Naive thymus-derived CD8-positive, alpha-beta T cell (primary cell): ENCODE results near the gene TMEM31. TPM values are rescaled to one million over a fixed set of nuclear protein-coding genes. Genes with fewer than 3 reads are reported as not detected.

Source experiments
- ATAC-seq, 2 donors: fragments of 150-1000 bp; cut with Tn5 transposase in 1 of 2; sonication (Bioruptor Pico), chemical (Tn5 transposase) in 1 of 2; 1 replicate in 1 of 2; 2 replicates in 1 of 2; pipeline ENCODE4 v1.10.0; 2021; ENCODE audit warnings: mild to moderate bottlenecking in 2 of 2, moderate library complexity in 2 of 2
- POLR2A ChIA-PET: fragments of 350-600 bp; sonication (Branson Sonifier 250); formaldehyde crosslinking; loops from one replicate; lab custom pipeline; 2021; ENCODE audit warnings: antibody characterized with exemption; lab: Charles Lee
- DNase-seq, 10 donors: peaks; one replicate each; pipeline versions ENCODE4 v3.0.0 to v3.0.0-alpha.2; 2020 to 2022
- H3K27ac Mint-ChIP-seq, 10 donors: one replicate each; pipeline ENCODE4 v1.8.0; 2020 to 2022; ENCODE audit warnings: mild to moderate bottlenecking in 10 of 10, mixed read lengths in 10 of 10, moderate library complexity in 4 of 10, inconsistent platforms in 1 of 10
- H3K27me3 Mint-ChIP-seq, 5 donors: one replicate each; pipeline ENCODE4 v1.8.0; 2021 to 2022; ENCODE audit warnings: mixed read lengths in 5 of 5
- H3K36me3 Mint-ChIP-seq, 3 donors: one replicate each; pipeline ENCODE4 v1.8.0; 2020 to 2022; ENCODE audit warnings: mixed read lengths in 3 of 3, mild to moderate bottlenecking in 2 of 3, inconsistent platforms in 1 of 3
- H3K4me1 Mint-ChIP-seq, 4 donors: one replicate each; pipeline ENCODE4 v1.8.0; 2021 to 2022; ENCODE audit warnings: mixed read lengths in 4 of 4
- H3K4me3 Mint-ChIP-seq, 10 donors: one replicate each; pipeline ENCODE4 v1.8.0; 2020 to 2022; ENCODE audit warnings: mild to moderate bottlenecking in 10 of 10, mixed read lengths in 10 of 10, moderate library complexity in 6 of 10, inconsistent platforms in 1 of 10
- H3K9me3 Mint-ChIP-seq, 9 donors: one replicate each; pipeline ENCODE4 v1.8.0; 2020 to 2022; ENCODE audit warnings: mixed read lengths in 9 of 9, mild to moderate bottlenecking in 3 of 9, inconsistent platforms in 1 of 9, moderate library complexity in 1 of 9
- polyA plus RNA-seq, 3 donors: library from polyadenylated mRNA; unstranded; fragments of 300-500 nt; fragmentation: Illumina TruSeq; gene quantifications; one replicate each; pipeline ENCODE4 v1.2.3, GENCODE V29; 2021
- total RNA-seq, 8 experiments: library from RNA in 2 of 8; stranded (reverse) in 2 of 8; gene quantifications; one replicate each; pipeline ENCODE4 v1.2.3 and lab custom pipeline; 2021 to 2026

TMEM31 gene
- not detected for total RNA-seq
- polyA plus RNA-seq = not detected
- total RNA-seq (lab: John Stamatoyannopoulos, UW) = 0 reads per million in 6 experiments

- H3K27me3 Mint-ChIP-seq = peaks cover 0 to 4% (median 0%) of the 10 kb centered on the region in 5 donors
- DNase-seq (no peak), ATAC-seq (no peak)
- POLR2A ChIA-PET = interaction anchor here (0.6 kb wide), 1 partner anchor 1001 kb away, joined by 3 read pairs; no protein-coding TSS in a partner anchor
- no peak within 1 kb of the TSS for H3K4me3 Mint-ChIP-seq
- H3K4me1 Mint-ChIP-seq = peaks cover 0 to 2% (median under 1%) of the 10 kb centered on the region in 4 donors
- peaks cover 0 to 1% (median 0%) of the 10 kb centered on the region in 3 donors for H3K36me3 Mint-ChIP-seq
- H3K27ac Mint-ChIP-seq = no peak within 1 kb of the TSS
- no peaks in the 10 kb centered on the region for H3K9me3 Mint-ChIP-seq
Measured at GRCh38 chrX:103710609-103711008, at the start of gene TMEM31. TMEM31 (plus strand) TSS chrX:103710909; CDS start chrX:103712259, 1,350 bp downstream.

GRCh38 chrX:103663981-103664762 is 46.5 kb upstream of the TMEM31 start:
- no peaks in the 10 kb centered on the region for H3K36me3 Mint-ChIP-seq
- no peak for DNase-seq
- no peak overlapping the region for H3K27ac Mint-ChIP-seq
- peak overlapping the region in 1 of 10 donors; percentile 49 for H3K4me3 Mint-ChIP-seq
- no peaks in the 10 kb centered on the region for H3K9me3 Mint-ChIP-seq
- H3K4me1 Mint-ChIP-seq = peaks cover 0 to 2% (median 2%) of the 10 kb centered on the region in 4 donors
- peaks cover 5 to 31% (median 9%) of the 10 kb centered on the region in 5 donors for H3K27me3 Mint-ChIP-seq
- ATAC-seq = no peak
- POLR2A ChIA-PET = no interaction called here

GRCh38 chrX:103666202-103667107 is 44.3 kb upstream of the TMEM31 start:
- H3K36me3 Mint-ChIP-seq = no peaks in the 10 kb centered on the region
- POLR2A ChIA-PET = no interaction called here
- no peak overlapping the region for H3K4me3 Mint-ChIP-seq
- H3K27ac Mint-ChIP-seq = peak overlapping the region in 2 of 10 donors; percentile 20 to 54
- no peaks in the 10 kb centered on the region for H3K9me3 Mint-ChIP-seq
- no peak for DNase-seq
- no peak for ATAC-seq
- H3K4me1 Mint-ChIP-seq = peaks cover 0 to 2% (median 2%) of the 10 kb centered on the region in 4 donors
- peaks cover 4 to 17% (median 9%) of the 10 kb centered on the region in 5 donors for H3K27me3 Mint-ChIP-seq

GRCh38 chrX:103669745-103670144 is 41.0 kb upstream of the TMEM31 start:
- POLR2A ChIA-PET = no interaction called here
- ATAC-seq = no peak
- Mint-ChIP-seq H3K27ac (no peak overlapping the region), H3K4me3 (no peak overlapping the region), H3K9me3 (no peaks in the 10 kb centered on the region), H3K27me3 (peaks cover 0 to 5% (median 0%) of the 10 kb centered on the region in 5 donors), H3K36me3 (peaks cover 0 to 3% (median 0%) of the 10 kb centered on the region in 3 donors), H3K4me1 (no peaks in the 10 kb centered on the region)
- DNase-seq = no peak

GRCh38 chrX:103674531-103675454 is 35.9 kb upstream of the TMEM31 start:
- ATAC-seq = peak in 1 of 2 donors; percentile 33
- H3K9me3 Mint-ChIP-seq = no peaks in the 10 kb centered on the region
- peaks cover 0 to 8% (median 6%) of the 10 kb centered on the region in 4 donors for H3K4me1 Mint-ChIP-seq
- peaks cover 0 to 49% (median 2%) of the 10 kb centered on the region in 3 donors for H3K36me3 Mint-ChIP-seq
- DNase-seq = no peak
- H3K4me3 Mint-ChIP-seq = no peak overlapping the region
- no peaks in the 10 kb centered on the region for H3K27me3 Mint-ChIP-seq
- peak overlapping the region in 1 of 10 donors; percentile 80 for H3K27ac Mint-ChIP-seq
- POLR2A ChIA-PET = no interaction called here

- POLR2A ChIA-PET = no interaction called here
- ATAC-seq (no peak), DNase-seq (no peak)
- H3K4me3 Mint-ChIP-seq = no peak overlapping the region
- peaks cover 0 to 8% (median 7%) of the 10 kb centered on the region in 4 donors for H3K4me1 Mint-ChIP-seq
- H3K27ac Mint-ChIP-seq = peak overlapping the region in 1 of 10 donors; percentile 56
- H3K27me3 Mint-ChIP-seq = no peaks in the 10 kb centered on the region
- H3K36me3 Mint-ChIP-seq = peaks cover 0 to 66% (median 2%) of the 10 kb centered on the region in 3 donors
- no peaks in the 10 kb centered on the region for H3K9me3 Mint-ChIP-seq
Measured at GRCh38 chrX:103678199-103678993, 32.3 kb upstream of the TMEM31 start.

- DNase-seq (no peak), ATAC-seq (no peak)
- Mint-ChIP-seq H3K36me3 (peaks cover 0 to 62% (median 2%) of the 10 kb centered on the region in 3 donors), H3K27ac (no peak overlapping the region), H3K9me3 (no peaks in the 10 kb centered on the region), H3K4me3 (no peak overlapping the region), H3K4me1 (peaks cover 11 to 19% (median 13%) of the 10 kb centered on the region in 4 donors), H3K27me3 (no peaks in the 10 kb centered on the region)
- POLR2A ChIA-PET = no interaction called here
Measured at GRCh38 chrX:103681443-103681842, 29.3 kb upstream of the TMEM31 start.

- DNase-seq (no peak), ATAC-seq (no peak)
- Mint-ChIP-seq H3K27me3 (no peaks in the 10 kb centered on the region), H3K4me1 (peaks cover 5 to 13% (median 11%) of the 10 kb centered on the region in 4 donors), H3K4me3 (peak overlapping the region in 7 of 10 donors; percentile 51 to 81 (median 77)), H3K36me3 (peaks cover 0 to 33% (median 0%) of the 10 kb centered on the region in 3 donors), H3K27ac (peak overlapping the region in 4 of 10 donors; percentile 82 to 90 (median 88)), H3K9me3 (no peaks in the 10 kb centered on the region)
- POLR2A ChIA-PET = no interaction called here
Measured at GRCh38 chrX:103685396-103685795, 25.3 kb upstream of the TMEM31 start.

GRCh38 chrX:103686199-103687072 is 24.3 kb upstream of the TMEM31 start, which contains the start of gene MORF4L2:
MORF4L2 (minus strand) TSS chrX:103686699; CDS start chrX:103677027, 9,672 bp downstream.
- Mint-ChIP-seq H3K4me3 (peak within 1 kb of the TSS in 7 of 10 donors; percentile 51 to 81 (median 77)), H3K27me3 (no peaks in the 10 kb centered on the region), H3K4me1 (peaks cover 5 to 13% (median 10%) of the 10 kb centered on the region in 4 donors), H3K27ac (peak within 1 kb of the TSS in 6 of 10 donors; percentile 7 to 90 (median 84)), H3K36me3 (peaks cover 0 to 30% (median 0%) of the 10 kb centered on the region in 3 donors), H3K9me3 (no peaks in the 10 kb centered on the region)
- peak in 9 of 10 donors; percentile 55 to 97 (median 90) for DNase-seq
- POLR2A ChIA-PET = interaction anchor here (0.6 to 1.5 kb wide), 8 partner anchors 57 to 1755 kb away, joined by 3 to 11 read pairs (median 4); partner anchors contain the start of genes TCEAL3 and ZMAT1
- peak; percentile 86 to 87 for ATAC-seq

GRCh38 chrX:103687073-103687695 is 23.5 kb upstream of the TMEM31 start:
- POLR2A ChIA-PET = interaction anchor here (0.5 to 1.5 kb wide), 9 partner anchors 58 to 1756 kb away, joined by 3 to 11 read pairs (median 3); partner anchors contain the start of genes TCEAL3 and ZMAT1
- Mint-ChIP-seq H3K9me3 (no peaks in the 10 kb centered on the region), H3K4me1 (peaks cover 10 to 13% (median 11%) of the 10 kb centered on the region in 4 donors), H3K4me3 (no peak overlapping the region), H3K27ac (no peak overlapping the region), H3K27me3 (no peaks in the 10 kb centered on the region), H3K36me3 (peaks cover 0 to 29% (median 0%) of the 10 kb centered on the region in 3 donors)
- DNase-seq (peak; percentile 80 to 94 (median 86)), ATAC-seq (peak; percentile 63 to 67)
